Body of pancreas (tissue), 4 donors: ENCODE data around the gene HYCC1. TPM values are rescaled to one million over a fixed set of nuclear protein-coding genes. Genes with fewer than 3 reads are reported as not detected.

Experiments
- ATAC-seq: fragments of 150-250 bp; one replicate; pipeline ENCODE4 v1.9.1; 2016
- DNase-seq, 4 donors: peaks; one replicate each; pipeline ENCODE4 v3.0.0-alpha.2; 2019
- H3K27ac ChIP-seq, 4 donors: fragments of 200-600 bp; sonication (generic); 1 replicate in 3 of 4; 2 replicates in 1 of 4; pipeline versions ENCODE4 v1.5.1 to v1.6.1; 2016 to 2019; ENCODE audit warnings: mild to moderate bottlenecking in 1 of 4, mixed read lengths in 1 of 4, moderate library complexity in 1 of 4
- H3K27me3 ChIP-seq, 2 donors: fragments of 200-600 bp; sonication (generic); one replicate each; pipeline ENCODE4 v1.6.0; 2016; ENCODE audit warnings: mild to moderate bottlenecking in 1 of 2
- H3K36me3 ChIP-seq, 2 donors: fragments of 200-600 bp; sonication (generic); replicated peaks in 1 of 2; 2 replicates each; pipeline ENCODE4 v1.5.1; 2016; ENCODE audit warnings: low read depth in 2 of 2; ENCODE audit not compliant: insufficient read depth in 1 of 2
- H3K4me1 ChIP-seq: fragments of 200-600 bp; sonication (generic); one replicate; pipeline ENCODE4 v1.6.0; 2016
- H3K4me3 ChIP-seq, 2 donors: fragments of 200-600 bp; sonication (generic); 1 replicate in 1 of 2; 2 replicates in 1 of 2; pipeline ENCODE4 v1.5.1; 2016 to 2019
- H3K9me3 ChIP-seq, 3 donors: fragments of 200-600 bp; sonication (generic); 1 replicate in 2 of 3; 2 replicates in 1 of 3; pipeline ENCODE4 v1.5.1; 2016
- CTCF ChIP-seq, 7 experiments: fragments of 450-650 bp in 4 of 7; fragments of 200-600 bp in 3 of 7; sonication (generic) in 3 of 7; IDR thresholded peaks; one replicate each; pipeline ENCODE4 v1.5.1; 2016 to 2019; ENCODE audit warnings: antibody characterized with exemption in 7 of 7
- POLR2A ChIP-seq, 3 donors: fragments of 450-650 bp; IDR thresholded peaks; one replicate each; pipeline ENCODE4 v1.6.1; 2016; ENCODE audit warnings: antibody characterized with exemption in 3 of 3, mild to moderate bottlenecking in 2 of 3
- WGBS, 2 donors: methylation state at CpG; one replicate each; pipeline ENCODE4 v1.1.5; 2017; 5-methylcytosine and 5-hydroxymethylcytosine counted together
- intact Hi-C: fragments of 100-400 bp; cut with DNase I; formaldehyde crosslinking; loops from one replicate; pipeline ENCODE4 v1.15.1; 2023
- total RNA-seq, 2 donors: library from RNA; depleted of rRNA; stranded (reverse); fragments of >200 nt; gene quantifications; one replicate each; pipeline ENCODE4 v1.1.0, GENCODE V29; 2016

Gene HYCC1
- total RNA-seq, 2 donors from 2014 or later: 8.6 to 10.5 TPM

- Histone ChIP-seq H3K4me1 (no peaks in the 10 kb centered on the region), H3K36me3 (no peaks in the 10 kb centered on the region), H3K27ac (no peak overlapping the region), H3K9me3 (no peaks in the 10 kb centered on the region), H3K4me3 (no peak overlapping the region), H3K27me3 (no peaks in the 10 kb centered on the region)
- no peak for TF ChIP-seq POLR2A (IDR thresholded peaks at IDR 0.05)
- TF ChIP-seq CTCF (IDR thresholded peaks at IDR 0.05): no peak
- DNase-seq: no peak
- no peak for ATAC-seq
- 92 to 100% methylated on average over 1 of the region's 1 CpG for WGBS, 2 donors
- intact Hi-C loops: no loop called here
These were observed 13.3 kb upstream of the HYCC1 start for GRCh38 chr7:23027261-23027660.

- intact Hi-C loops: no loop called here
- WGBS, 2 donors: 79% methylated on average over 4 of the region's 4 CpGs
- ATAC-seq: no peak
- H3K9me3 ChIP-seq: no peaks in the 10 kb centered on the region
- no peak overlapping the region for H3K4me3 ChIP-seq
- no peaks in the 10 kb centered on the region for H3K36me3 ChIP-seq
- no peaks in the 10 kb centered on the region for H3K27me3 ChIP-seq
- no peaks in the 10 kb centered on the region for H3K4me1 ChIP-seq
- DNase-seq: no peak
- H3K27ac ChIP-seq: no peak overlapping the region
- no peak for TF ChIP-seq POLR2A (IDR thresholded peaks at IDR 0.05)
- no peak for TF ChIP-seq CTCF (IDR thresholded peaks at IDR 0.05)
These were observed 12.2 kb upstream of the HYCC1 start for GRCh38 chr7:23026164-23026563.

GRCh38 chr7:23024454-23024853 is 10.5 kb upstream of the HYCC1 start:
- no peak for TF ChIP-seq POLR2A (IDR thresholded peaks at IDR 0.05)
- WGBS, 2 donors: 69 to 81% methylated on average over 2 of the region's 2 CpGs
- no peaks in the 10 kb centered on the region for H3K4me1 ChIP-seq
- H3K27me3 ChIP-seq: no peaks in the 10 kb centered on the region
- H3K4me3 ChIP-seq: no peak overlapping the region
- intact Hi-C loops: no loop called here
- no peaks in the 10 kb centered on the region for H3K36me3 ChIP-seq
- no peaks in the 10 kb centered on the region for H3K9me3 ChIP-seq
- no peak overlapping the region for H3K27ac ChIP-seq
- DNase-seq: no peak
- ATAC-seq: no peak

- H3K4me1 ChIP-seq: no peaks in the 10 kb centered on the region
- no peaks in the 10 kb centered on the region for H3K36me3 ChIP-seq
- WGBS, 2 donors: 89 to 94% methylated on average over 2 of the region's 2 CpGs
- TF ChIP-seq CTCF (IDR thresholded peaks at IDR 0.05) (no peak), POLR2A (IDR thresholded peaks at IDR 0.05) (no peak)
- intact Hi-C loops: no loop called here
- no peak for DNase-seq
- ATAC-seq: no peak
- no peaks in the 10 kb centered on the region for H3K27me3 ChIP-seq
- no peak overlapping the region for H3K27ac ChIP-seq
- H3K9me3 ChIP-seq: no peaks in the 10 kb centered on the region
- no peak overlapping the region for H3K4me3 ChIP-seq
These were observed 8.9 kb upstream of the HYCC1 start for GRCh38 chr7:23022851-23023250.

- ATAC-seq (no peak), DNase-seq (no peak)
- Histone ChIP-seq H3K27me3 (no peaks in the 10 kb centered on the region), H3K4me1 (no peaks in the 10 kb centered on the region), H3K27ac (no peak overlapping the region), H3K9me3 (no peaks in the 10 kb centered on the region), H3K36me3 (no peaks in the 10 kb centered on the region), H3K4me3 (no peak overlapping the region)
- WGBS, 2 donors: 68 to 74% methylated on average over 7 of the region's 7 CpGs
- intact Hi-C loops: no loop called here
- TF ChIP-seq CTCF (IDR thresholded peaks at IDR 0.05) (no peak), POLR2A (IDR thresholded peaks at IDR 0.05) (no peak)
These were observed 8.4 kb upstream of the HYCC1 start for GRCh38 chr7:23022258-23022769.
